ENCODE measurements around the gene CAVIN3. TPM values are rescaled to one million over a fixed set of nuclear protein-coding genes. Genes with fewer than 3 reads are reported as not detected.
A peak's percentile ranks its signal among the peaks of the same experiment; 100 is the strongest.

The CAVIN3 gene
- polyA plus RNA-seq, 1 experiment, result 37.8 TPM

GRCh38 chr11:6360183-6360582 is 39.9 kb upstream of the CAVIN3 start:
- Histone ChIP-seq H3K4me3 (ENCODE audit: low read depth, low read length) (no peak overlapping the region), H3K27me3 (ENCODE audit: control insufficient read depth, insufficient read depth, low read length) (no peaks in the 10 kb centered on the region), H3K27ac (ENCODE audit: low read depth, low read length) (no peak overlapping the region), H3K9me3 (ENCODE audit: control insufficient read depth, insufficient read depth, low read length) (no peaks in the 10 kb centered on the region)
- no peak for DNase-seq (ENCODE audit: low read depth, low spot score)
- ChIA-PET POLR2A (no interaction called here), CTCF (interaction anchor here (0.7 to 6.2 kb wide), 8 partner anchors 17 to 538 kb away, joined by 3 to 153 read pairs (median 6); partner anchors contain the start of gene CAVIN3)
- no peak for TF ChIP-seq CTCF (IDR thresholded peaks at IDR 0.05; ENCODE audit: low read depth, low read length)

- H3K27ac ChIP-seq (ENCODE audit: low read depth, low read length), result peak overlapping the region; percentile 65
- POLR2A ChIA-PET, result interaction anchor here (0.5 to 0.8 kb wide), 2 partner anchors 30 to 37 kb away, joined by 6 to 7 read pairs; partner anchors contain the start of gene CAVIN3
- peak; percentile 67 for DNase-seq (ENCODE audit: low read depth, low spot score)
- CTCF ChIA-PET, result interaction anchor here (0.6 to 5.5 kb wide), 6 partner anchors 21 to 349 kb away, joined by 3 to 137 read pairs (median 6); partner anchors contain the start of gene CAVIN3
- H3K9me3 ChIP-seq (ENCODE audit: control insufficient read depth, insufficient read depth, low read length), result no peaks in the 10 kb centered on the region
- TF ChIP-seq CTCF (IDR thresholded peaks at IDR 0.05; ENCODE audit: low read depth, low read length), result no peak
- no peaks in the 10 kb centered on the region for H3K27me3 ChIP-seq (ENCODE audit: control insufficient read depth, insufficient read depth, low read length)
- no peak overlapping the region for H3K4me3 ChIP-seq (ENCODE audit: low read depth, low read length)
Observed at GRCh38 chr11:6357222-6357621, 36.9 kb upstream of the CAVIN3 start.

- no peaks in the 10 kb centered on the region for H3K9me3 ChIP-seq (ENCODE audit: control insufficient read depth, insufficient read depth, low read length)
- no peak for TF ChIP-seq CTCF (IDR thresholded peaks at IDR 0.05; ENCODE audit: low read depth, low read length)
- POLR2A ChIA-PET, result no interaction called here
- CTCF ChIA-PET, result interaction anchor here (0.6 to 6.3 kb wide), 4 partner anchors 22 to 107 kb away, joined by 4 to 172 read pairs (median 77); partner anchors contain the start of gene CAVIN3
- H3K27me3 ChIP-seq (ENCODE audit: control insufficient read depth, insufficient read depth, low read length), result no peaks in the 10 kb centered on the region
- no peak overlapping the region for H3K27ac ChIP-seq (ENCODE audit: low read depth, low read length)
- H3K4me3 ChIP-seq (ENCODE audit: low read depth, low read length), result no peak overlapping the region
- DNase-seq (ENCODE audit: low read depth, low spot score), result no peak
Observed at GRCh38 chr11:6356503-6357055, 36.3 kb upstream of the CAVIN3 start.

- Histone ChIP-seq H3K27ac (ENCODE audit: low read depth, low read length) (no peak overlapping the region), H3K4me3 (ENCODE audit: low read depth, low read length) (no peak overlapping the region), H3K9me3 (ENCODE audit: control insufficient read depth, insufficient read depth, low read length) (no peaks in the 10 kb centered on the region), H3K27me3 (ENCODE audit: control insufficient read depth, insufficient read depth, low read length) (no peaks in the 10 kb centered on the region)
- POLR2A ChIA-PET, result interaction anchor here (0.7 kb wide), 1 partner anchor 12 kb away, joined by 3 read pairs; no protein-coding TSS in a partner anchor
- TF ChIP-seq CTCF (IDR thresholded peaks at IDR 0.05; ENCODE audit: low read depth, low read length), result no peak
- CTCF ChIA-PET, result interaction anchor here (0.6 to 6.3 kb wide), 20 partner anchors 8 to 464 kb away, joined by 3 to 172 read pairs (median 17); partner anchors contain the start of gene CAVIN3
- no peak for DNase-seq (ENCODE audit: low read depth, low spot score)
Observed at GRCh38 chr11:6354651-6355485, 34.6 kb upstream of the CAVIN3 start.

Data from AG04450 (cell line).